H1 (cell line): Measurements from ENCODE around the gene PIK3C2G. TPM values are rescaled to one million over a fixed set of nuclear protein-coding genes. Genes with fewer than 3 reads are reported as not detected.

Experiments used
- CTCF ChIA-PET: fragments of 300-600 bp; sonication (Branson Sonifier 250); formaldehyde crosslinking; loops from one replicate; lab custom pipeline; 2021; ENCODE audit not compliant: partially characterized antibody; lab: Charles Lee
- POLR2A ChIA-PET: fragments of 300-600 bp; sonication (Branson Sonifier 250); formaldehyde crosslinking; loops from one replicate; lab custom pipeline; 2021; ENCODE audit warnings: inconsistent platforms; ENCODE audit not compliant: partially characterized antibody; lab: Charles Lee
- DNase-seq, 2 experiments: peaks; one replicate each; pipeline versions ENCODE4 v3.0.0 to v3.0.0-alpha.2; 2010 to 2022; ENCODE audit warnings: low spot score in 2 of 2, low read depth in 1 of 2, mixed read lengths in 1 of 2
- FAIRE-seq: peaks from 2 replicates; lab custom pipeline; 2011; peaks lifted over from hg19 to GRCh38; lab: Jason Lieb, UNC
- H2AFZ ChIP-seq: 2 replicates; pipeline ENCODE4 v1.8.1; 2012; ENCODE audit warnings: low read length, inconsistent platforms
- H2AK5ac ChIP-seq: 2 replicates; pipeline ENCODE4 v1.6.1; 2013; ENCODE audit warnings: low read depth, low read length
- H2BK120ac ChIP-seq: replicated peaks from 2 replicates; pipeline ENCODE3; 2013; ENCODE audit warnings: low read depth, low read length, inconsistent platforms
- H2BK12ac ChIP-seq: 2 replicates; pipeline ENCODE4 v1.6.1; 2013; ENCODE audit warnings: low read depth, low read length
- H2BK15ac ChIP-seq: 2 replicates; pipeline ENCODE4 v1.6.1; 2013; ENCODE audit warnings: low read length
- H2BK20ac ChIP-seq: 2 replicates; pipeline ENCODE4 v1.6.1; 2013; ENCODE audit warnings: low read length
- H2BK5ac ChIP-seq: 2 replicates; pipeline ENCODE4 v1.6.1; 2013; ENCODE audit warnings: low read depth, low read length
- H3K14ac ChIP-seq: 2 replicates; pipeline ENCODE4 v1.6.1; 2013; ENCODE audit warnings: inconsistent platforms; ENCODE audit not compliant: insufficient read length
- H3K18ac ChIP-seq: 2 replicates; pipeline ENCODE4 v1.6.1; 2013; ENCODE audit warnings: low read length; ENCODE audit errors: extremely low read depth
- H3K23ac ChIP-seq: 2 replicates; pipeline ENCODE4 v1.6.1; 2013; ENCODE audit warnings: inconsistent platforms; ENCODE audit not compliant: insufficient read length
- H3K23me2 ChIP-seq: 2 replicates; pipeline ENCODE4 v1.6.1; 2013; ENCODE audit warnings: low read depth, low read length
- H3K27ac ChIP-seq: 2 replicates; pipeline ENCODE4 v1.6.1; 2011; ENCODE audit warnings: low read depth, low read length, inconsistent platforms
- H3K27me3 ChIP-seq, 4 experiments: replicated peaks in 1 of 4; 1 replicate in 1 of 4; 2 replicates in 3 of 4; pipeline versions ENCODE4 v1.6.1 to v1.8.1; 2011 to 2013; ENCODE audit warnings: low read length in 3 of 4, mild to moderate bottlenecking in 3 of 4, inconsistent platforms in 2 of 4, mixed read lengths in 2 of 4, moderate library complexity in 1 of 4; ENCODE audit not compliant: control insufficient read depth in 3 of 4, insufficient read depth in 3 of 4; ENCODE audit errors: extremely low read depth in 1 of 4
- H3K36me3 ChIP-seq, 4 experiments: 2 replicates each; pipeline versions ENCODE4 v1.6.1 to v1.8.1; 2011 to 2013; ENCODE audit warnings: mild to moderate bottlenecking in 4 of 4, low read length in 3 of 4, moderate library complexity in 2 of 4, control low read depth in 1 of 4, inconsistent platforms in 1 of 4; ENCODE audit not compliant: insufficient read depth in 4 of 4, control insufficient read depth in 2 of 4
- H3K4ac ChIP-seq: replicated peaks from 2 replicates; pipeline ENCODE3; 2013; ENCODE audit warnings: low read length, low read depth, mixed read lengths, inconsistent platforms; ENCODE audit not compliant: insufficient read length
- H3K4me1 ChIP-seq, 4 experiments: replicated peaks in 1 of 4; 1 replicate in 1 of 4; 2 replicates in 3 of 4; pipeline versions ENCODE4 v1.6.1 to v1.8.1; 2011 to 2013; ENCODE audit warnings: low read length in 3 of 4, inconsistent platforms in 2 of 4, mixed read lengths in 1 of 4; ENCODE audit not compliant: insufficient read depth in 4 of 4, control insufficient read depth in 3 of 4
- H3K4me2 ChIP-seq, 2 experiments: 2 replicates each; pipeline versions ENCODE4 v1.6.1 to v1.8.1; 2011 to 2013; ENCODE audit warnings: low read depth in 2 of 2, low read length in 2 of 2, control low read depth in 1 of 2, inconsistent platforms in 1 of 2, mild to moderate bottlenecking in 1 of 2; ENCODE audit not compliant: insufficient read depth in 1 of 2
- H3K4me3 ChIP-seq, 4 experiments: fragments of 200-600, 300-600 bp in 1 of 4; sonication (generic), shearing (Covaris generic), sonication (Bioruptor Twin) in 1 of 4; 2 replicates each; pipeline versions ENCODE4 v1.5.1 to v1.8.1; 2011 to 2016; ENCODE audit warnings: low read length in 4 of 4, low read depth in 3 of 4, control low read depth in 2 of 4, inconsistent platforms in 2 of 4, mild to moderate bottlenecking in 2 of 4, mixed read lengths in 1 of 4, moderate library complexity in 1 of 4; ENCODE audit not compliant: insufficient read depth in 2 of 4; ENCODE audit errors: extremely low read depth in 1 of 4
- H3K56ac ChIP-seq: replicated peaks from 2 replicates; pipeline ENCODE3; 2013; ENCODE audit warnings: low read depth, mild to moderate bottlenecking, mixed read lengths, low read length, inconsistent platforms; ENCODE audit not compliant: insufficient read length
- H3K79me1 ChIP-seq: 2 replicates; pipeline ENCODE4 v1.6.1; 2013; ENCODE audit warnings: low read depth, low read length, control low read depth
- H3K79me2 ChIP-seq, 2 experiments: 2 replicates each; pipeline versions ENCODE4 v1.6.1 to v1.8.1; 2012 to 2013; ENCODE audit warnings: low read length in 2 of 2, mild to moderate bottlenecking in 2 of 2, inconsistent platforms in 1 of 2; ENCODE audit not compliant: insufficient read depth in 2 of 2, control insufficient read depth in 1 of 2
- H3K9ac ChIP-seq, 4 experiments: replicated peaks in 1 of 4; 1 replicate in 1 of 4; 2 replicates in 3 of 4; pipeline versions ENCODE4 v1.6.1 to v1.8.1; 2011 to 2013; ENCODE audit warnings: low read depth in 3 of 4, low read length in 3 of 4, control low read depth in 2 of 4, mild to moderate bottlenecking in 2 of 4, moderate library complexity in 2 of 4, inconsistent platforms in 1 of 4; ENCODE audit errors: extremely low read depth in 1 of 4
- H3K9me3 ChIP-seq, 2 experiments: 2 replicates each; pipeline versions ENCODE4 v1.6.1 to v1.8.1; 2012 to 2013; ENCODE audit warnings: mild to moderate bottlenecking in 2 of 2, moderate library complexity in 2 of 2, control low read depth in 1 of 2, inconsistent platforms in 1 of 2, low read depth in 1 of 2, low read length in 1 of 2, mixed read lengths in 1 of 2; ENCODE audit not compliant: insufficient read depth in 2 of 2
- H4K20me1 ChIP-seq, 2 experiments: replicated peaks in 1 of 2; 2 replicates each; pipeline versions ENCODE3 to v1.8.1; 2011 to 2013; ENCODE audit warnings: inconsistent platforms in 2 of 2, low read length in 2 of 2, mild to moderate bottlenecking in 1 of 2; ENCODE audit not compliant: insufficient read depth in 2 of 2, control insufficient read depth in 1 of 2
- H4K5ac ChIP-seq: 2 replicates; pipeline ENCODE4 v1.6.1; 2013; ENCODE audit warnings: low read length, low read depth, mixed read lengths, inconsistent platforms; ENCODE audit not compliant: insufficient read length
- H4K8ac ChIP-seq: 2 replicates; pipeline ENCODE4 v1.8.0; 2013; ENCODE audit warnings: mild to moderate bottlenecking, moderate library complexity, low read length, inconsistent platforms; ENCODE audit not compliant: insufficient read depth; ENCODE audit errors: extremely low read depth
- H4K91ac ChIP-seq: replicated peaks from 2 replicates; pipeline ENCODE3; 2013; ENCODE audit warnings: low read length, mixed read lengths, inconsistent platforms; ENCODE audit not compliant: insufficient read length
- CREB1 ChIP-seq: IDR thresholded peaks from 2 replicates; pipeline ENCODE4 v1.6.1; 2012; ENCODE audit warnings: inconsistent platforms
- EZH2 ChIP-seq: fragments of 200-600 bp; sonication (generic); IDR thresholded peaks from 2 replicates; pipeline ENCODE4 v1.7.1; 2012; ENCODE audit warnings: low read depth, mild to moderate bottlenecking, moderate library complexity, low read length, inconsistent platforms; ENCODE audit not compliant: severe bottlenecking
- GABPA ChIP-seq: IDR thresholded peaks from 2 replicates; pipeline ENCODE4 v1.6.1; 2011; ENCODE audit warnings: mild to moderate bottlenecking, low read length, moderate library complexity, borderline replicate concordance; ENCODE audit not compliant: insufficient read depth
- JUND ChIP-seq: IDR thresholded peaks from 2 replicates; pipeline ENCODE4 v1.6.1; 2011; ENCODE audit warnings: mild to moderate bottlenecking, improper control_type of control experiment, low read length
- KDM1A ChIP-seq: fragments of 200-600, 300-600 bp; sonication (generic); IDR thresholded peaks from 2 replicates; pipeline ENCODE4 v1.7.1; 2016; ENCODE audit warnings: mild to moderate bottlenecking, low read length, borderline replicate concordance
- MAFK ChIP-seq: IDR thresholded peaks from 2 replicates; pipeline ENCODE4 v1.6.1; 2012; ENCODE audit warnings: low read depth, mild to moderate bottlenecking, improper control_type of control experiment, low read length
- POLR2A ChIP-seq, 2 experiments: IDR thresholded peaks; 1 replicate in 1 of 2; 2 replicates in 1 of 2; pipeline ENCODE4 v1.6.1; 2011; ENCODE audit warnings: low read depth in 2 of 2, low read length in 2 of 2, mild to moderate bottlenecking in 2 of 2; ENCODE audit errors: control extremely low read depth in 1 of 2
- POU5F1 ChIP-seq: IDR thresholded peaks from 2 replicates; pipeline ENCODE4 v1.6.1; 2011; ENCODE audit warnings: low read depth, mild to moderate bottlenecking, low read length, moderate library complexity
- RAD21 ChIP-seq, 2 experiments: IDR thresholded peaks in 1 of 2; conservative IDR thresholded peaks in 1 of 2; 2 replicates each; pipeline ENCODE4 v1.6.1; 2011; ENCODE audit warnings: low read depth in 2 of 2, low read length in 2 of 2, improper control_type of control experiment in 1 of 2, inconsistent platforms in 1 of 2, mild to moderate bottlenecking in 1 of 2, moderate library complexity in 1 of 2
- RBBP5 ChIP-seq: IDR thresholded peaks from 2 replicates; pipeline ENCODE4 v1.7.1; 2012; ENCODE audit warnings: low read depth, mild to moderate bottlenecking, inconsistent platforms, low read length, moderate library complexity, borderline replicate concordance
- RFX5 ChIP-seq: IDR thresholded peaks from 2 replicates; pipeline ENCODE4 v1.6.1; 2011; ENCODE audit warnings: low read depth, low read length, improper control_type of control experiment, borderline replicate concordance
- SIN3A ChIP-seq, 2 experiments: IDR thresholded peaks in 1 of 2; conservative IDR thresholded peaks in 1 of 2; 2 replicates each; pipeline ENCODE4 v1.6.1; 2011 to 2012; ENCODE audit warnings: low read length in 2 of 2, improper control_type of control experiment in 1 of 2, low read depth in 1 of 2, mild to moderate bottlenecking in 1 of 2
- SP1 ChIP-seq: IDR thresholded peaks from 2 replicates; pipeline ENCODE4 v1.6.1; 2011; ENCODE audit warnings: low read depth, low read length
- WGBS, 2 experiments: shearing (Covaris generic) in 1 of 2; methylation state at CpG; one replicate each; pipeline versions ENCODE4 v1.1.6 to v1.1.7; 2013 to 2015; ENCODE audit warnings: low lambda C conversion rate in 2 of 2, mixed read lengths in 2 of 2, inconsistent platforms in 1 of 2, low coverage in 1 of 2, missing lambda C conversion rate in 1 of 2; ENCODE audit not compliant: insufficient replicate concordance in 2 of 2, insufficient coverage in 1 of 2, insufficient read length in 1 of 2; ENCODE audit errors: extremely low coverage in 1 of 2, missing lambda C conversion rate in 1 of 2; 5-methylcytosine and 5-hydroxymethylcytosine counted together
- polyA plus RNA-seq, 7 experiments: library from polyadenylated mRNA; depleted of rRNA in 3 of 7; stranded (reverse) in 5 of 7; unstranded in 2 of 7; fragments of >200 nt in 5 of 7; fragments of 200-250 nt in 2 of 7; gene quantifications; 1 replicate in 5 of 7; 2 replicates in 1 of 7; 4 replicates in 1 of 7; pipeline versions ENCODE4 v1.2.1 to v1.2.3, GENCODE V29; 2011 to 2013; ENCODE audit warnings: missing spikeins in 2 of 7, mixed read lengths in 2 of 7
- total RNA-seq: library from RNA; stranded (reverse); fragmentation: NEBNext Ultra II Directional; extraction: Animal tissue kit (Norgen Biotek cat#: 25700); gene quantifications from 2 replicates; pipeline ENCODE4 v1.2.1, GENCODE V29; 2021
- TF ChIP-seq, protein P1 (sequence below): IDR thresholded peaks from 2 replicates; pipeline ENCODE4 v1.6.1; 2011; ENCODE audit warnings: low read length, improper control_type of control experiment

The PIK3C2G gene
- total and polyA plus RNA-seq, 2 of the 8 experiments (the other 6 are each of a cell fraction or from before 2014, with no cell fraction given) = not detected

DNA sequence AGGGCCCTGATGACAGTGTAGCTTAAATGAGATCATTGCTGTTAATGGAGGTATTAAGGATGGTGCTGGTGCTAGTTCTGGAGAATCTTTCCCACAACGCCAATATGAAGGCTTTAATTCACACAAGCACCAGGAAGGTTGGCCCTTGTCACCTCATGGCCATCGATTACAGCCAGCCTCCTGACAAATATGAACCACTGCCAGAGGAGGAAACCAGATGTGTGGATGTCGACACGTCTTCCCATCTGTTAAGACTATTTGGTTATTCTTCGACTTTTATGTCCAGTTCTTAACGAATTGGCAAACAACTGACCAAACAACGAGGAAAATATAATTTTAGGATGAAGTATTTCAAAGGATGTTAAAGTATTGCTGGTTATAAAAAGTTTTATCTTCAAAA is 79.5 kb downstream of the PIK3C2G start:
- Histone ChIP-seq H4K5ac (no peak overlapping the region), H2BK5ac (no peak overlapping the region), H3K79me1 (no peaks in the 10 kb centered on the region), H3K4me1 (no peaks in the 10 kb centered on the region), H2BK12ac (no peak overlapping the region), H2BK15ac (no peak overlapping the region), H4K8ac (no peak overlapping the region), H3K4ac (no peak overlapping the region), H3K14ac (no peak overlapping the region), H3K9ac (no peak overlapping the region), H4K20me1 (no peaks in the 10 kb centered on the region), H3K79me2 (no peaks in the 10 kb centered on the region), H2AFZ (no peak overlapping the region), H3K4me2 (no peak overlapping the region), H2AK5ac (no peak overlapping the region), H3K23ac (no peak overlapping the region), H3K18ac (no peak overlapping the region), H2BK20ac (no peak overlapping the region), H4K91ac (no peak overlapping the region), H3K56ac (no peak overlapping the region), H2BK120ac (no peak overlapping the region), H3K27ac (no peak overlapping the region), H3K4me3 (no peak overlapping the region), H3K27me3 (no peaks in the 10 kb centered on the region), H3K36me3 (no peaks in the 10 kb centered on the region), H3K9me3 (no peaks in the 10 kb centered on the region), H3K23me2 (no peaks in the 10 kb centered on the region)
- DNase-seq (no peak), FAIRE-seq (no peak)
- CTCF ChIA-PET = no interaction called here
- 86% methylated on average over 7 of the region's 7 CpGs; no CpG with 5 or more reads in 1 of the 2 experiments for WGBS, 2 experiments
- POLR2A ChIA-PET = no interaction called here
- no peak for TF ChIP-seq POLR2A (IDR thresholded peaks at IDR 0.05; ENCODE audit: control extremely low read depth in 1 of 2, low read depth in 2 of 2, low read length in 2 of 2)
- TF ChIP-seq, protein P1, sequence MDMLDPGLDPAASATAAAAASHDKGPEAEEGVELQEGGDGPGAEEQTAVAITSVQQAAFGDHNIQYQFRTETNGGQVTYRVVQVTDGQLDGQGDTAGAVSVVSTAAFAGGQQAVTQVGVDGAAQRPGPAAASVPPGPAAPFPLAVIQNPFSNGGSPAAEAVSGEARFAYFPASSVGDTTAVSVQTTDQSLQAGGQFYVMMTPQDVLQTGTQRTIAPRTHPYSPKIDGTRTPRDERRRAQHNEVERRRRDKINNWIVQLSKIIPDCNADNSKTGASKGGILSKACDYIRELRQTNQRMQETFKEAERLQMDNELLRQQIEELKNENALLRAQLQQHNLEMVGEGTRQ = no peak
- no peak for TF ChIP-seq SP1
- TF ChIP-seq CREB1 = no peak
- TF ChIP-seq EZH2 = no peak
- TF ChIP-seq RFX5 = no peak
- no peak for TF ChIP-seq GABPA
- TF ChIP-seq JUND = no peak
- TF ChIP-seq RBBP5 = no peak
- TF ChIP-seq POU5F1 = no peak
- no peak for TF ChIP-seq KDM1A
- TF ChIP-seq SIN3A (conservative IDR thresholded peaks at IDR 0.05 in 1 of 2, IDR thresholded peaks at IDR 0.05 in 1 of 2; ENCODE audit: low read depth in 1 of 2, low read length in 2 of 2) = no peak
- TF ChIP-seq RAD21 (IDR thresholded peaks at IDR 0.05 in 1 of 2, conservative IDR thresholded peaks at IDR 0.05 in 1 of 2; ENCODE audit: low read depth in 2 of 2, low read length in 2 of 2) = no peak
- TF ChIP-seq MAFK = no peak
